T follicular helper cell (primary cell): ENCODE results near the gene CD99.
"Not testable (repeated sequence)": the region's sequence is repeated elsewhere in the genome, so short reads cannot be mapped to it uniquely, and the experiment has no call there.

Source experiments
- DNase-seq: peaks from one replicate; pipeline ENCODE4 v3.0.0-alpha.2; 2020; ENCODE audit warnings: low read depth

Gene CD99

GRCh38 chrX:2723286-2723879 is 32.3 kb downstream of the CD99 start:
- DNase-seq: no peak

GRCh38 chrX:2727264-2727663 is 36.2 kb downstream of the CD99 start:
- DNase-seq: not testable (repeated sequence)

- no peak for DNase-seq
Observed at GRCh38 chrX:2732076-2732475, 41.0 kb downstream of the CD99 start.

- no peak for DNase-seq
Observed at GRCh38 chrX:2732649-2733048, 41.6 kb downstream of the CD99 start.

- no peak for DNase-seq
Observed at GRCh38 chrX:2733286-2733685, 42.2 kb downstream of the CD99 start.

GRCh38 chrX:2735270-2735669 is 44.2 kb downstream of the CD99 start:
- DNase-seq: no peak

GRCh38 chrX:2740672-2741071 is 49.6 kb downstream of the CD99 start:
- no peak for DNase-seq

- DNase-seq: no peak
Observed at GRCh38 chrX:2741386-2741785, 50.3 kb downstream of the CD99 start.

- not testable (repeated sequence) for DNase-seq
Observed at GRCh38 chrX:2746250-2746649, 55.2 kb downstream of the CD99 start.

- DNase-seq: no peak
Observed at GRCh38 chrX:2748171-2748814, 57.2 kb downstream of the CD99 start.

GRCh38 chrX:2748815-2749188 is 57.7 kb downstream of the CD99 start:
- no peak for DNase-seq

- no peak for DNase-seq
Observed at GRCh38 chrX:2751291-2751690, 60.2 kb downstream of the CD99 start.

GRCh38 chrX:2751874-2752300 is 60.8 kb downstream of the CD99 start, which contains the start of gene XG:
XG (plus strand) TSS chrX:2752040; CDS start chrX:2752275, 235 bp downstream.
- DNase-seq: not testable (repeated sequence)

GRCh38 chrX:2752441-2752840 is 61.3 kb downstream of the CD99 start:
- not testable (repeated sequence) for DNase-seq

- not testable (repeated sequence) for DNase-seq
Observed at GRCh38 chrX:2755163-2755715, 64.1 kb downstream of the CD99 start.

GRCh38 chrX:2756548-2756947 is 65.5 kb downstream of the CD99 start:
- no peak for DNase-seq

- DNase-seq: no peak
Observed at GRCh38 chrX:2761246-2761645, 70.2 kb downstream of the CD99 start.

GRCh38 chrX:2762671-2763070 is 71.6 kb downstream of the CD99 start:
- not testable (repeated sequence) for DNase-seq

- DNase-seq: not testable (repeated sequence)
Observed at GRCh38 chrX:2764766-2765548, 73.9 kb downstream of the CD99 start.

GRCh38 chrX:2765549-2765830 is 74.4 kb downstream of the CD99 start:
- DNase-seq: no peak

GRCh38 chrX:2766906-2767305 is 75.8 kb downstream of the CD99 start:
- no peak for DNase-seq

GRCh38 chrX:2767631-2768455 is 76.7 kb downstream of the CD99 start:
- no peak for DNase-seq
